Activated CD8-positive, alpha-beta memory T cell treated with anti-CD3 and anti-CD28 coated beads, Interleukin-2, amount 10 ng/mL, durations not matched to agents 7 days and 5 days (primary cell): ENCODE results near the gene IRAG1. TPM values are rescaled to one million over a fixed set of nuclear protein-coding genes. Genes with fewer than 3 reads are reported as not detected.

ENCODE experiments used
- ATAC-seq: fragments of 150-1000 bp; cut with Tn5 transposase; one replicate; pipeline ENCODE4 v1.10.0; 2021; ENCODE audit warnings: moderate library complexity
- CTCF ChIA-PET: fragments of 350-600 bp; sonication (Branson Sonifier 250); formaldehyde crosslinking; loops from one replicate; lab custom pipeline; 2021; ENCODE audit warnings: antibody characterized with exemption; lab: Charles Lee
- DNase-seq: peaks from one replicate; pipeline ENCODE4 v3.0.0-alpha.2; 2020
- H3K27ac Mint-ChIP-seq: one replicate; pipeline ENCODE4 v1.8.0; 2021; ENCODE audit warnings: mild to moderate bottlenecking, mixed read lengths
- H3K27me3 Mint-ChIP-seq: one replicate; pipeline ENCODE4 v1.8.0; 2021; ENCODE audit warnings: mixed read lengths
- H3K36me3 Mint-ChIP-seq: one replicate; pipeline ENCODE4 v1.8.0; 2021; ENCODE audit warnings: mild to moderate bottlenecking, mixed read lengths
- H3K4me1 Mint-ChIP-seq: one replicate; pipeline ENCODE4 v1.8.0; 2021; ENCODE audit warnings: mixed read lengths
- H3K4me3 Mint-ChIP-seq: one replicate; pipeline ENCODE4 v1.8.0; 2021; ENCODE audit warnings: mild to moderate bottlenecking, moderate library complexity, mixed read lengths
- H3K9me3 Mint-ChIP-seq: one replicate; pipeline ENCODE4 v1.8.0; 2022; ENCODE audit warnings: low read depth, mixed read lengths
- total RNA-seq, 2 experiments: library from RNA; stranded (reverse); gene quantifications; one replicate each; pipeline ENCODE4 v1.2.3, GENCODE V29; 2021

The IRAG1 gene
- total RNA-seq, 2 experiments from 2014 or later, result not detected

- ATAC-seq (no peak), DNase-seq (no peak)
- no peaks in the 10 kb centered on the region for H3K36me3 Mint-ChIP-seq
- peaks cover 72% of the 10 kb centered on the region for H3K27me3 Mint-ChIP-seq
- no peak overlapping the region for H3K27ac Mint-ChIP-seq
- H3K9me3 Mint-ChIP-seq, result no peaks in the 10 kb centered on the region
- H3K4me1 Mint-ChIP-seq, result no peaks in the 10 kb centered on the region
- CTCF ChIA-PET, result interaction anchor here (0.8 kb wide), 1 partner anchor 307 kb away, joined by 3 read pairs; no protein-coding TSS in a partner anchor
- H3K4me3 Mint-ChIP-seq, result no peak overlapping the region
Observed at GRCh38 chr11:10673501-10674062, 20.0 kb downstream of the IRAG1 start.

GRCh38 chr11:10670099-10670498, 23.5 kb downstream of the IRAG1 start:
- H3K4me3 Mint-ChIP-seq, result no peak overlapping the region
- H3K27me3 Mint-ChIP-seq, result peaks cover 47% of the 10 kb centered on the region
- H3K36me3 Mint-ChIP-seq, result no peaks in the 10 kb centered on the region
- no peak overlapping the region for H3K27ac Mint-ChIP-seq
- no peaks in the 10 kb centered on the region for H3K4me1 Mint-ChIP-seq
- no peak for DNase-seq
- ATAC-seq, result no peak
- no peaks in the 10 kb centered on the region for H3K9me3 Mint-ChIP-seq
- CTCF ChIA-PET, result no interaction called here

DNA sequence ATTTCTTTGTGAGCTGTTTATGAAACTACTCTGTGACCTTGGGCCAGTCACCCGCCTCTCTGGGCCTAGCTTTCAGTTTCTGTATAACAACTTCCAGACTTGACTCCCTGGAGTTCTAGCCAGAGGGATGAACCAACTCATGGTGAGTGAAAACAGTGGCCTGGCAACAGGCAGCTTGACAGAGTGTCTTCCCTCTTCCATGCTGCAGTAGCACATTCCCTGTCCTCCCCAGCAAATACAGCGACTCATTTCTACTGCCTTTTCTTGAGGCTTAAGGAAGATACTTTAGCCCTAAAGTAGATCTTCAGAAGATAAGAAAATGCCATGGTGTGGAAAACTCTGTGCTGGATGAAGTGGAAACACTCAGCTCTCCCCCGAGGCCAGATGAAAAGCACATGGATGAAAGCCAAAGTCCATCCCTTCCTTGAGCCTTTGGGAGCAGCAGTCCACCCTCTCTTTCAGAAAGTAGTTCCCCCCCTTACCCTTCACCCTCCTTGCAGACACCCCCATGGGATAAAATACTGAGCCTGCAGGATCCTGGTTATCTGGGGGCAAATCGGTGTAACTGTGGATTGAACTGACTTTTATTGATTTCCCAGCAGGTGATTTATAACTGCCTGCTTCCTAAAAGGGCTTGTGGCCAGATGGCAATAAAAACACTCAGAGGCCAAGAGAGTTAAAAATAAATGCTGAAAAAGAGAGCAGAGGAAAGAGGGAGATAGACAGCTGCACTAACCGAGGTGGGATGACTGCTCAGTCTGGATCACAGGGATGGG, 24.1 kb downstream of the IRAG1 start:
- no peak for DNase-seq
- H3K9me3 Mint-ChIP-seq, result no peaks in the 10 kb centered on the region
- CTCF ChIA-PET, result no interaction called here
- no peaks in the 10 kb centered on the region for H3K36me3 Mint-ChIP-seq
- no peak overlapping the region for H3K27ac Mint-ChIP-seq
- peaks cover 42% of the 10 kb centered on the region for H3K27me3 Mint-ChIP-seq
- ATAC-seq, result no peak
- no peaks in the 10 kb centered on the region for H3K4me1 Mint-ChIP-seq
- no peak overlapping the region for H3K4me3 Mint-ChIP-seq

- Mint-ChIP-seq H3K4me1 (peaks cover 3% of the 10 kb centered on the region), H3K36me3 (no peaks in the 10 kb centered on the region), H3K27me3 (peaks cover 24% of the 10 kb centered on the region), H3K27ac (no peak overlapping the region), H3K4me3 (no peak overlapping the region), H3K9me3 (no peaks in the 10 kb centered on the region)
- CTCF ChIA-PET, result interaction anchor here (1.2 to 1.4 kb wide), 2 partner anchors 10 to 42 kb away, joined by 3 to 4 read pairs; no protein-coding TSS in a partner anchor
- ATAC-seq, result no peak
- no peak for DNase-seq
Observed at GRCh38 chr11:10667521-10667885, 26.1 kb downstream of the IRAG1 start.

DNA sequence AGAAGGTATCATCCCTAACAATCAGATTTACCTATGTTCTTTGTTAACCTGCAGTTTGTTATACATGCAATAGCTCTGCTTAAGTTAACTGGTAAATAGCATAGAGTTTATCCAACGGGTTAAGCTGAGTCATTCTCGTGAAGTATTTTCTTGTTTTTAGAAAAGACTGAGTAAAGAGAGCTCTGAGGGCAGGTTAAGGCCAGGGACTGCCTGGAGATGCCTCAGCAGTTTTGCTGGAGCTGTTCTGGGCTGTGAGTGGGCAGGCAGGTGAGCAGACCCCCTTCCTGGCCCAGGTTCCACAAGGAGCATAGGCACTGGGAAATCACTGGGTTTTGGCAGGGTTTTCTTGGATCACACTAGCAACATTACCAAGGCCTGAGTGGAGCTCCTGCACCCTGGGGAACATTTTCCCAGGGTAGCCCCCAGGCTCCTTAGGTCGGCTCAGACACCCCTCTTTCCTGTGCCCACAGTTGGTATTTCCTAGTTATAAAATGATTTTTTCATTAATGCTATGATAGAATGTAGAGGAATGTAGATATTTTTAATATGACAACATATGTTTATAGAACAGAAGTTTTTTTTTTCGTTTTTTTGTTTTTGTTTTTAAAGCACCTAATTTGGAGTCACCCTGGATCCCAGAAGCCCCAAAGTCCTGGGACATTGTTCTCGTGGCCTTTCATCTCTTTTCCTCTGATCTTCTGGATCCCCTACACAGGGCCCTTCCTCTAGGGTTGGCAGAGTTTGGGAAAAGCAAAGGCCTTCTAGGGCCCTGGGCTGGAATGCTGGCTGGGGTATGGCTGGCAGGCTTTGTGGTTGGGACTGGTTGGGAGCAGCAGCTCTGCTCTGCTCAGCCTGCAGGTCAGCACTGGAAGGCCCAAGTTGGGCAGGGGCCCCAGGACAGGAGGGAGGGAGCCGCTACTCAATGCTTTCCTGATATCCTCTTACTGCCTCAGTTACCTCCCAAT, 26.7 kb downstream of the IRAG1 start:
- ATAC-seq (no peak), DNase-seq (no peak)
- Mint-ChIP-seq H3K9me3 (no peaks in the 10 kb centered on the region), H3K27ac (no peak overlapping the region), H3K27me3 (peaks cover 18% of the 10 kb centered on the region), H3K4me1 (peaks cover 3% of the 10 kb centered on the region), H3K36me3 (no peaks in the 10 kb centered on the region), H3K4me3 (no peak overlapping the region)
- CTCF ChIA-PET, result interaction anchor here (0.9 to 1.8 kb wide), 3 partner anchors 12 to 256 kb away, joined by 3 to 8 read pairs (median 3); no protein-coding TSS in a partner anchor

DNA sequence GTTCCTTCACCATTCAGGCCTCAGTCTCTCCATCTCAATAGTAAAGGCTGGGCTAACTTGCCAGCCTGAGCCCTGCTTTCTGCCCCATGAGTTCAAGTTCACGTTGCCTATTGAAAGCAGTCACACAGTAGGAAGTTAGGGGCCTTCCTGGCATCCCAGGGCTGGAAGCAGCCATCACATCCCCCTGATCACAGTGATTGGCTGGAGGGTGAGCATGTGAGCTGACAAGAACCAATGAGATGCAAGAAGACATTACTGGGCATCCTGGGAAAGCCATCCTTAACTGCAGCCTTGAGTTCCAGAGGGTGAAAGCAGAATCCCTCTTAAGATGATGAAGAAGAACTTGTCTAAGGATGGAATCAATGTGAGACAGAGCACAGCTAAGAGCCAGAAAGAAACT, 29.1 kb downstream of the IRAG1 start:
- no peak overlapping the region for H3K4me3 Mint-ChIP-seq
- H3K27me3 Mint-ChIP-seq, result peaks cover 11% of the 10 kb centered on the region
- no peak for ATAC-seq
- no peak for DNase-seq
- peaks cover 5% of the 10 kb centered on the region for H3K4me1 Mint-ChIP-seq
- CTCF ChIA-PET, result interaction anchor here (1.5 kb wide), 1 partner anchor 251 kb away, joined by 9 read pairs; no protein-coding TSS in a partner anchor
- H3K36me3 Mint-ChIP-seq, result no peaks in the 10 kb centered on the region
- no peaks in the 10 kb centered on the region for H3K9me3 Mint-ChIP-seq
- H3K27ac Mint-ChIP-seq, result no peak overlapping the region

GRCh38 chr11:10663990-10664389, 29.6 kb downstream of the IRAG1 start:
- peaks cover 7% of the 10 kb centered on the region for H3K4me1 Mint-ChIP-seq
- no peak for ATAC-seq
- H3K4me3 Mint-ChIP-seq, result no peak overlapping the region

GRCh38 chr11:10663365-10663764, 30.2 kb downstream of the IRAG1 start:
- Mint-ChIP-seq H3K4me1 (peaks cover 14% of the 10 kb centered on the region), H3K9me3 (no peaks in the 10 kb centered on the region), H3K4me3 (no peak overlapping the region), H3K27ac (no peak overlapping the region), H3K36me3 (no peaks in the 10 kb centered on the region), H3K27me3 (peaks cover 3% of the 10 kb centered on the region)
- CTCF ChIA-PET, result interaction anchor here (0.9 to 1.5 kb wide), 2 partner anchors 16 to 250 kb away, joined by 3 to 9 read pairs; no protein-coding TSS in a partner anchor
- DNase-seq, result no peak
- ATAC-seq, result no peak

More at GRCh38 chr11:10663990-10664389, 29.6 kb downstream of the IRAG1 start:
- CTCF ChIA-PET, result interaction anchor here (0.9 to 1.5 kb wide), 2 partner anchors 17 to 251 kb away, joined by 3 to 9 read pairs; no protein-coding TSS in a partner anchor
- H3K27me3 Mint-ChIP-seq, result peaks cover 6% of the 10 kb centered on the region
- no peak overlapping the region for H3K27ac Mint-ChIP-seq
- DNase-seq, result no peak
- no peaks in the 10 kb centered on the region for H3K9me3 Mint-ChIP-seq
- H3K36me3 Mint-ChIP-seq, result no peaks in the 10 kb centered on the region

DNA sequence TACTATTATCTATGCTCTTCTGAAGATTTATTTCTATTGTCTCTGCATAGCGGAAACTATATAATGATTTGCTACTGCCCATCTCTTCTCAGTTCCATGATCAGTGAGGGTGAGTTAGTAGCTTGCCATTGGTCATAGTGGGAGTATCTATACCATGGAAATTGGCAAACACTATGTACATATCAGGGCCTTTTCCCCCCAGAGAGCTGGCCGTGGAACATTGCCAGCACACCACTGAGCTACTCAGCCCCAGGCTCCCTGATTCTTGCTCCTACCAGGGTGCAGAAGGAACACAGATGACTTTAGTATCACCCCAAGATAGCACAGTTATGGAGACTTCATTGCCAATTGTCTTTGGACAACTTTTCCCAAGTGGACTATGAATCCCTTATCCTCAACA, 33.2 kb downstream of the IRAG1 start:
- H3K27me3 Mint-ChIP-seq, result no peaks in the 10 kb centered on the region
- H3K27ac Mint-ChIP-seq, result no peak overlapping the region
- H3K4me3 Mint-ChIP-seq, result no peak overlapping the region
- DNase-seq (no peak), ATAC-seq (no peak)
- no peaks in the 10 kb centered on the region for H3K9me3 Mint-ChIP-seq
- CTCF ChIA-PET, result interaction anchor here (1.4 to 1.9 kb wide), 2 partner anchors 247 to 254 kb away, joined by 4 to 7 read pairs; no protein-coding TSS in a partner anchor
- peaks cover 32% of the 10 kb centered on the region for H3K4me1 Mint-ChIP-seq
- no peaks in the 10 kb centered on the region for H3K36me3 Mint-ChIP-seq

- no peaks in the 10 kb centered on the region for H3K9me3 Mint-ChIP-seq
- H3K36me3 Mint-ChIP-seq, result no peaks in the 10 kb centered on the region
- no peak for DNase-seq
- H3K4me3 Mint-ChIP-seq, result no peak overlapping the region
- H3K27me3 Mint-ChIP-seq, result no peaks in the 10 kb centered on the region
- peaks cover 40% of the 10 kb centered on the region for H3K4me1 Mint-ChIP-seq
- no peak for ATAC-seq
- CTCF ChIA-PET, result interaction anchor here (1.4 to 1.9 kb wide), 2 partner anchors 246 to 253 kb away, joined by 4 to 7 read pairs; no protein-coding TSS in a partner anchor
- H3K27ac Mint-ChIP-seq, result no peak overlapping the region
Observed at GRCh38 chr11:10659339-10660216, 34.0 kb downstream of the IRAG1 start.

DNA sequence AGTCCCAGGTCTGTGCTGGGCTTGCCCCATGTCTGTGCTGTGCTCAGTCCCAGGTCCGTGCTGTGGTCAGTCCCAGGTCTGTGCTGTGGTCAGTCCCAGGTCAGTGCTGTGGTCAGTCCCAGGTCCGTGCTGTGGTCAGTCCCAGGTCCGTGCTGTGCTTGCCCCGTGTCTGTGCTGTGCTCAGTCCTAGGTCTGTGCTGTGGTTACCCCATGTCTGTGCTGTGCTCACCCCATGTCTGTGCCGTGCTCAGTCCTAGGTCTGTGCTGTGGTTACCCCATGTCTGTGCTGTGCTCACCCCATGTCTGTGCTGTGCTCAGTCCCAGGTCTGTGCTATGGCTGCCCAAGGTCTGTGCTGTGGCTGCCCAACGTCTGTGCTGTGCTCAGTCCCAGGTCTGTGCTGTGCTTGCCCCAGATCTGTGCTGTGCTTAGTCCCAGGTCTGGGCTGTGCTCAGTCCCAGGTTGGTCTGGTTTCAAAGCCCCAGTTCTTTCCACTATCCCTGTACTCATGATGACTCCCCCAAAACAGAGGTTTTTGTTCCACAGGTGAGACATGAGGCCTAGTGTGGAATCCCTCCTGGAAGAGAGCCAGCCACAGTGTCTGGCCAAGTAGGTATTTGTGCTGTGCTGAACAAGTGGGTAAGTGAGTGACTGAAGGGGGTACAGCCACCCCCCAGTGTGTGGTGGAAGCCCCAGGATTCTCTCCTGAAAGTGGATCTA, 34.8 kb downstream of the IRAG1 start:
- Mint-ChIP-seq H3K9me3 (no peaks in the 10 kb centered on the region), H3K27ac (no peak overlapping the region), H3K36me3 (no peaks in the 10 kb centered on the region), H3K27me3 (no peaks in the 10 kb centered on the region), H3K4me1 (peaks cover 42% of the 10 kb centered on the region), H3K4me3 (no peak overlapping the region)
- CTCF ChIA-PET, result interaction anchor here (1.5 to 1.8 kb wide), 3 partner anchors 118 to 253 kb away, joined by 3 to 11 read pairs (median 8); partner anchors contain the start of gene RNF141
- DNase-seq (no peak), ATAC-seq (peak; percentile 15)
